Vagina (tissue), 2 donors: ENCODE measurements around the gene MCOLN1. TPM values are rescaled to one million over a fixed set of nuclear protein-coding genes. Genes with fewer than 3 reads are reported as not detected.

Source experiments
- DNase-seq, 2 donors: peaks; one replicate each; pipeline ENCODE4 v3.0.0-alpha.2; 2017; ENCODE audit errors: extremely low spot score in 2 of 2
- H3K27ac ChIP-seq: fragments of 200-600 bp; sonication (generic); one replicate; pipeline ENCODE4 v1.5.1; 2019
- H3K27me3 ChIP-seq: fragments of 200-600 bp; sonication (generic); one replicate; pipeline ENCODE4 v1.5.1; 2019
- H3K36me3 ChIP-seq, 2 donors: fragments of 200-600 bp; sonication (generic); one replicate each; pipeline ENCODE4 v1.5.1; 2017 to 2019
- H3K4me1 ChIP-seq: fragments of 200-600 bp; sonication (generic); one replicate; pipeline ENCODE4 v1.5.1; 2019
- H3K4me3 ChIP-seq, 2 donors: fragments of 200-600 bp; sonication (generic); 1 replicate in 1 of 2; 2 replicates in 1 of 2; pipeline ENCODE4 v1.5.1; 2016 to 2019
- H3K9me3 ChIP-seq: fragments of 200-600 bp; sonication (generic); one replicate; pipeline ENCODE4 v1.5.1; 2019
- CTCF ChIP-seq, 3 experiments: fragments of 450-650 bp in 2 of 3; fragments of 200-600 bp in 1 of 3; sonication (generic) in 1 of 3; IDR thresholded peaks; one replicate each; pipeline ENCODE4 v1.5.1; 2017 to 2019; ENCODE audit warnings: antibody characterized with exemption in 3 of 3, mild to moderate bottlenecking in 2 of 3, moderate library complexity in 2 of 3
- POLR2A ChIP-seq, 2 donors: fragments of 450-650 bp; IDR thresholded peaks; one replicate each; pipeline ENCODE4 v1.6.1; 2017; ENCODE audit warnings: antibody characterized with exemption in 2 of 2, mild to moderate bottlenecking in 2 of 2, moderate library complexity in 2 of 2
- POLR2AphosphoS5 ChIP-seq, 2 donors: sonication (generic); formaldehyde crosslinking; IDR thresholded peaks; one replicate each; pipeline ENCODE4 v1.9.0; 2017; ENCODE audit warnings: antibody characterized with exemption in 2 of 2, mild to moderate bottlenecking in 2 of 2, low read depth in 1 of 2; ENCODE audit not compliant: insufficient read depth in 1 of 2
- intact Hi-C: fragments of 100-400 bp; cut with DNase I; formaldehyde crosslinking; loops from one replicate; pipeline ENCODE4 v1.15.1; 2023
- total RNA-seq: library from RNA; depleted of rRNA; stranded (reverse); fragments of >200 nt; gene quantifications from one replicate; pipeline ENCODE4 v1.2.3, GENCODE V29; 2016

The MCOLN1 gene
- 20.4 TPM for total RNA-seq

GRCh38 chr19:7522072-7522922 lies at the start of gene MCOLN1:
Gene MCOLN1 (plus strand): TSS chr19:7522624. CDS start chr19:7522751, 127 bp downstream.
- peaks cover 4 to 20% of the 10 kb centered on the region in 2 donors for H3K36me3 ChIP-seq

GRCh38 chr19:7475665-7476064 lies 46.8 kb upstream of the MCOLN1 start:
- Histone ChIP-seq H3K36me3 (peaks cover 0 to 19% of the 10 kb centered on the region in 2 donors), H3K9me3 (no peaks in the 10 kb centered on the region), H3K4me3 (no peak overlapping the region), H3K27ac (no peak overlapping the region), H3K27me3 (no peaks in the 10 kb centered on the region), H3K4me1 (peaks cover 14% of the 10 kb centered on the region)
- intact Hi-C loops = no loop called here
- DNase-seq = no peak
- no peak for TF ChIP-seq POLR2A (IDR thresholded peaks at IDR 0.05)
- TF ChIP-seq CTCF (IDR thresholded peaks at IDR 0.05) = no peak
- no peak for TF ChIP-seq POLR2AphosphoS5 (IDR thresholded peaks at IDR 0.05; ENCODE audit: insufficient read depth in 1 of 2, low read depth in 1 of 2)

More at GRCh38 chr19:7522072-7522922, at the start of gene MCOLN1:
- peak in 1 of 2 donors; percentile 97 for DNase-seq
- Histone ChIP-seq H3K27me3 (no peaks in the 10 kb centered on the region), H3K4me3 (peak within 1 kb of the TSS; percentile 58 to 74), H3K4me1 (peaks cover 26% of the 10 kb centered on the region), H3K27ac (peak within 1 kb of the TSS; percentile 77), H3K9me3 (no peaks in the 10 kb centered on the region)
- TF ChIP-seq POLR2A (IDR thresholded peaks at IDR 0.05) = peak in 1 of 2 donors; percentile 33
- peak in 2 of 3 experiments; percentile 15 to 36 for TF ChIP-seq CTCF (IDR thresholded peaks at IDR 0.05)
- TF ChIP-seq POLR2AphosphoS5 (IDR thresholded peaks at IDR 0.05; ENCODE audit: insufficient read depth in 1 of 2, low read depth in 1 of 2) = peak; percentile 90 to 100
- intact Hi-C loops = loop anchor here (10.0 kb wide), 1 partner anchor 127 kb away; no protein-coding TSS in a partner anchor

GRCh38 chr19:7476241-7476640 lies 46.2 kb upstream of the MCOLN1 start:
- H3K9me3 ChIP-seq = no peaks in the 10 kb centered on the region
- TF ChIP-seq POLR2A (IDR thresholded peaks at IDR 0.05) = no peak
- TF ChIP-seq CTCF (IDR thresholded peaks at IDR 0.05) = no peak
- TF ChIP-seq POLR2AphosphoS5 (IDR thresholded peaks at IDR 0.05; ENCODE audit: insufficient read depth in 1 of 2, low read depth in 1 of 2) = no peak
- H3K36me3 ChIP-seq = peaks cover 0 to 13% of the 10 kb centered on the region in 2 donors
- intact Hi-C loops = no loop called here
- no peaks in the 10 kb centered on the region for H3K27me3 ChIP-seq
- peaks cover 14% of the 10 kb centered on the region for H3K4me1 ChIP-seq
- DNase-seq = no peak
- no peak overlapping the region for H3K4me3 ChIP-seq
- no peak overlapping the region for H3K27ac ChIP-seq

- Histone ChIP-seq H3K4me1 (peaks cover 14% of the 10 kb centered on the region), H3K36me3 (peaks cover 0 to 6% of the 10 kb centered on the region in 2 donors), H3K9me3 (no peaks in the 10 kb centered on the region), H3K4me3 (no peak overlapping the region), H3K27me3 (no peaks in the 10 kb centered on the region), H3K27ac (no peak overlapping the region)
- DNase-seq = no peak
- TF ChIP-seq POLR2A (IDR thresholded peaks at IDR 0.05) (no peak), CTCF (IDR thresholded peaks at IDR 0.05) (no peak), POLR2AphosphoS5 (IDR thresholded peaks at IDR 0.05; ENCODE audit: insufficient read depth in 1 of 2, low read depth in 1 of 2) (no peak)
- intact Hi-C loops = no loop called here
These were observed 45.5 kb upstream of the MCOLN1 start for GRCh38 chr19:7476777-7477494.
